ENCODE data around the gene USP25.
A peak's percentile ranks its signal among the peaks of the same experiment; 100 is the strongest.

Gene USP25, protein sequence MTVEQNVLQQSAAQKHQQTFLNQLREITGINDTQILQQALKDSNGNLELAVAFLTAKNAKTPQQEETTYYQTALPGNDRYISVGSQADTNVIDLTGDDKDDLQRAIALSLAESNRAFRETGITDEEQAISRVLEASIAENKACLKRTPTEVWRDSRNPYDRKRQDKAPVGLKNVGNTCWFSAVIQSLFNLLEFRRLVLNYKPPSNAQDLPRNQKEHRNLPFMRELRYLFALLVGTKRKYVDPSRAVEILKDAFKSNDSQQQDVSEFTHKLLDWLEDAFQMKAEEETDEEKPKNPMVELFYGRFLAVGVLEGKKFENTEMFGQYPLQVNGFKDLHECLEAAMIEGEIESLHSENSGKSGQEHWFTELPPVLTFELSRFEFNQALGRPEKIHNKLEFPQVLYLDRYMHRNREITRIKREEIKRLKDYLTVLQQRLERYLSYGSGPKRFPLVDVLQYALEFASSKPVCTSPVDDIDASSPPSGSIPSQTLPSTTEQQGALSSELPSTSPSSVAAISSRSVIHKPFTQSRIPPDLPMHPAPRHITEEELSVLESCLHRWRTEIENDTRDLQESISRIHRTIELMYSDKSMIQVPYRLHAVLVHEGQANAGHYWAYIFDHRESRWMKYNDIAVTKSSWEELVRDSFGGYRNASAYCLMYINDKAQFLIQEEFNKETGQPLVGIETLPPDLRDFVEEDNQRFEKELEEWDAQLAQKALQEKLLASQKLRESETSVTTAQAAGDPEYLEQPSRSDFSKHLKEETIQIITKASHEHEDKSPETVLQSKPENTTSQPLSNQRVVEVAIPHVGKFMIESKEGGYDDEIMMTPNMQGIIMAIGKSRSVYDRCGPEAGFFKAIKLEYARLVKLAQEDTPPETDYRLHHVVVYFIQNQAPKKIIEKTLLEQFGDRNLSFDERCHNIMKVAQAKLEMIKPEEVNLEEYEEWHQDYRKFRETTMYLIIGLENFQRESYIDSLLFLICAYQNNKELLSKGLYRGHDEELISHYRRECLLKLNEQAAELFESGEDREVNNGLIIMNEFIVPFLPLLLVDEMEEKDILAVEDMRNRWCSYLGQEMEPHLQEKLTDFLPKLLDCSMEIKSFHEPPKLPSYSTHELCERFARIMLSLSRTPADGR

GRCh38 chr21:15729674-15730483, at the start of gene USP25:
Gene USP25, plus strand, starts transcription at chr21:15729982. Its CDS starts 412 bp downstream, at chr21:15730394.
- H3K27ac ChIP-seq: peak within 1 kb of the TSS; percentile 55
- peak; percentile 48 for DNase-seq
- in situ Hi-C loops (cut with HindIII; ENCODE audit: low pct_ligation_motif_present, low sequenced_read_pairs): no loop called here
- H3K4me3 ChIP-seq (ENCODE audit: low read depth, low read length): peak within 1 kb of the TSS; percentile 78
- H3K36me3 ChIP-seq (replicated peaks): no peaks in the 10 kb centered on the region
- no peaks in the 10 kb centered on the region for H3K27me3 ChIP-seq (replicated peaks)
- TF ChIP-seq CTCF (IDR thresholded peaks at IDR 0.05; ENCODE audit: low read depth, low read length, missing control alignments): no peak

GRCh38 chr21:15682186-15682895, 47.4 kb upstream of the USP25 start:
- H3K36me3 ChIP-seq (replicated peaks): no peaks in the 10 kb centered on the region
- peak; percentile 36 for DNase-seq
- no peaks in the 10 kb centered on the region for H3K27me3 ChIP-seq (replicated peaks)
- TF ChIP-seq CTCF (IDR thresholded peaks at IDR 0.05; ENCODE audit: low read depth, low read length, missing control alignments): no peak
- no peak overlapping the region for H3K4me3 ChIP-seq (ENCODE audit: low read depth, low read length)
- H3K27ac ChIP-seq: peak overlapping the region; percentile 41
- in situ Hi-C loops (cut with HindIII; ENCODE audit: low pct_ligation_motif_present, low sequenced_read_pairs): no loop called here

GRCh38 chr21:15682977-15683376, 46.8 kb upstream of the USP25 start:
- DNase-seq: no peak
- no peak for TF ChIP-seq CTCF (IDR thresholded peaks at IDR 0.05; ENCODE audit: low read depth, low read length, missing control alignments)
- H3K27me3 ChIP-seq (replicated peaks): no peaks in the 10 kb centered on the region
- H3K36me3 ChIP-seq (replicated peaks): no peaks in the 10 kb centered on the region
- peak overlapping the region; percentile 41 for H3K27ac ChIP-seq
- H3K4me3 ChIP-seq (ENCODE audit: low read depth, low read length): no peak overlapping the region
- in situ Hi-C loops (cut with HindIII; ENCODE audit: low pct_ligation_motif_present, low sequenced_read_pairs): no loop called here

GRCh38 chr21:15686506-15686905, 43.3 kb upstream of the USP25 start:
- Histone ChIP-seq H3K27ac (peak overlapping the region; percentile 52), H3K27me3 (replicated peaks) (no peaks in the 10 kb centered on the region), H3K4me3 (ENCODE audit: low read depth, low read length) (no peak overlapping the region), H3K36me3 (replicated peaks) (no peaks in the 10 kb centered on the region)
- DNase-seq: no peak
- no peak for TF ChIP-seq CTCF (IDR thresholded peaks at IDR 0.05; ENCODE audit: low read depth, low read length, missing control alignments)
- in situ Hi-C loops (cut with HindIII; ENCODE audit: low pct_ligation_motif_present, low sequenced_read_pairs): no loop called here

DNA sequence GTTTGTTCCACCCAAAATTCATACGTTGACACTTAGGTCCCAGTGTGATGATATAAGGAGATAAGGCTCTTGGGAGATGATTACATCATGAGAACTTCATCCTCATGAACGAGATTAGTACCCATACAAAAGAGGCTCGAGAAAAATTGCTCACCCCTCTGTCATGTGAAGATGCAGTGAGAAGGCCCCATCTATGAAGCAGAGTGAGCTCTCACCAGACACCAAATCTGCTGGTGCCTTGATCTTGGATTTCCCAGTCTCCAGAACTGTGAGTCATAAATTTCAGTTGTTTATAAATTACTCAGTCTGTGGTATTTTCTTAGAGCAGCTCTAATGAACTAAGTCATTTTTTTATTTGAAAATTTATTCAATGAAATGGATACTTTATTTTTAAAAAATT, 42.6 kb upstream of the USP25 start:
- in situ Hi-C loops (cut with HindIII; ENCODE audit: low pct_ligation_motif_present, low sequenced_read_pairs): no loop called here
- H3K36me3 ChIP-seq (replicated peaks): no peaks in the 10 kb centered on the region
- no peaks in the 10 kb centered on the region for H3K27me3 ChIP-seq (replicated peaks)
- DNase-seq: peak; percentile 77
- no peak for TF ChIP-seq CTCF (IDR thresholded peaks at IDR 0.05; ENCODE audit: low read depth, low read length, missing control alignments)
- H3K27ac ChIP-seq: peak overlapping the region; percentile 52
- no peak overlapping the region for H3K4me3 ChIP-seq (ENCODE audit: low read depth, low read length)
